IPS-18a (cell line): ENCODE results near the gene UBASH3A.

ENCODE experiments used
- H3K27ac ChIP-seq: one replicate; pipeline ENCODE4 v1.5.1; 2013; ENCODE audit warnings: low read length
- H3K27me3 ChIP-seq: one replicate; pipeline ENCODE4 v1.6.1; 2013; ENCODE audit warnings: mild to moderate bottlenecking, low read length; ENCODE audit not compliant: control insufficient read depth, insufficient read depth
- H3K36me3 ChIP-seq: one replicate; pipeline ENCODE4 v1.6.1; 2013; ENCODE audit warnings: low read depth, low read length; ENCODE audit not compliant: control insufficient read depth
- H3K4me1 ChIP-seq: one replicate; pipeline ENCODE4 v1.6.1; 2013; ENCODE audit warnings: low read depth, low read length; ENCODE audit not compliant: control insufficient read depth
- H3K4me3 ChIP-seq: one replicate; pipeline ENCODE4 v1.5.1; 2013; ENCODE audit warnings: low read length
- H3K9ac ChIP-seq: one replicate; pipeline ENCODE4 v1.6.1; 2013; ENCODE audit warnings: mild to moderate bottlenecking, low read length, moderate library complexity
- H3K9me3 ChIP-seq: one replicate; pipeline ENCODE4 v1.6.1; 2013; ENCODE audit warnings: low read depth, low read length; ENCODE audit not compliant: control insufficient read depth

The UBASH3A gene, protein sequence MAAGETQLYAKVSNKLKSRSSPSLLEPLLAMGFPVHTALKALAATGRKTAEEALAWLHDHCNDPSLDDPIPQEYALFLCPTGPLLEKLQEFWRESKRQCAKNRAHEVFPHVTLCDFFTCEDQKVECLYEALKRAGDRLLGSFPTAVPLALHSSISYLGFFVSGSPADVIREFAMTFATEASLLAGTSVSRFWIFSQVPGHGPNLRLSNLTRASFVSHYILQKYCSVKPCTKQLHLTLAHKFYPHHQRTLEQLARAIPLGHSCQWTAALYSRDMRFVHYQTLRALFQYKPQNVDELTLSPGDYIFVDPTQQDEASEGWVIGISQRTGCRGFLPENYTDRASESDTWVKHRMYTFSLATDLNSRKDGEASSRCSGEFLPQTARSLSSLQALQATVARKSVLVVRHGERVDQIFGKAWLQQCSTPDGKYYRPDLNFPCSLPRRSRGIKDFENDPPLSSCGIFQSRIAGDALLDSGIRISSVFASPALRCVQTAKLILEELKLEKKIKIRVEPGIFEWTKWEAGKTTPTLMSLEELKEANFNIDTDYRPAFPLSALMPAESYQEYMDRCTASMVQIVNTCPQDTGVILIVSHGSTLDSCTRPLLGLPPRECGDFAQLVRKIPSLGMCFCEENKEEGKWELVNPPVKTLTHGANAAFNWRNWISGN

DNA sequence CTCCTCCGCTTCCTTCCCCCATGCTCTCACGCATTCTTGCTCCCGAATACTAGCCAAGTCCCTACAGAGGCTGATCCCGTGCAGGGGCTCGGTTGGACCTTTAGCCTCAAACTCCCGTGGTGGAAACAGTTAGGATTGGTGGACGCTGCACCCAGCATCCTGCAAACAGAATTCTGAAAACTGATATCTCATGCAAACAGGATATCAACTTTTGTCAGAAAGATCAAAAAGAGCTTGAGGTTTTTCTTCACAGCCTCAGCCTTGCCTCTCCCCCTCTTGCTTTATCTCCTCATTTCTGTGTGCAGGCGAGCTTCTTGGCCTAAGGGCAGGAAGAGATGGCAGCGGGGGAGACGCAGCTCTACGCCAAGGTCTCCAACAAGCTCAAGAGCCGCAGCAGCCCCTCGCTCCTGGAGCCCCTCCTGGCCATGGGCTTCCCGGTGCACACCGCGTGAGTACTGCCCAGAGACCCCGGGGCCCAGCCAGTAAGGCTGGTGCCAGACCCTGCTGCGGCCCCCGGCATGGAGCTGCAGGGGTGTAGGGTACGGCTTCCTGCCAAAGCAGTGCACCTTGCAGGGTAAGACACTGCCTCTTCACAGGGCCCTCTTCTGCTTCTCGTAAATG is at the start of gene UBASH3A:
UBASH3A (plus strand) TSS at position 292 of the 621 bp plus-strand sequence; CDS start at position 336, 44 bp downstream.
- Histone ChIP-seq H3K4me3 (no peak within 1 kb of the TSS), H3K27ac (no peak within 1 kb of the TSS), H3K4me1 (no peaks in the 10 kb centered on the region), H3K9me3 (no peaks in the 10 kb centered on the region), H3K27me3 (no peaks in the 10 kb centered on the region), H3K36me3 (no peaks in the 10 kb centered on the region), H3K9ac (no peak within 1 kb of the TSS)

DNA sequence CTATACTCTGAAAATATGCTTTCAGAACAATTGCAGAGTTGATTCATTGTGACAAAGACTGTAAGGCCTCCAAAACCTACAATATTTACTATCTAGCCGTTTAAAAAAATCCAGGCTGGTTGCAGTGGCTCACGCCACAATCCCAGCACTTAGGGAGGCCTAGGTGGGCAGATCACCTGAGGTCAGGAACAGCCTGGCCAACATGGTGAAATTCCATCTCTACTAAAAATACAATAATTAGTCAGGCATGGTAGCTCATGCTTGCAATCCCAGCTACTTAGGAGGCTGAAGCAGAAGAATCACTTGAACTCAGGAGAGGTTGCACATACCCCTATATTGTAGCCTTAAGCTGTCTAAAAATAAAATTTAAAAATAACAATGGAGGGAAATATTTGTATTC is 47.7 kb upstream of the UBASH3A start:
- no peak overlapping the region for H3K4me3 ChIP-seq
- H3K4me1 ChIP-seq: no peaks in the 10 kb centered on the region
- H3K9me3 ChIP-seq: no peaks in the 10 kb centered on the region
- no peaks in the 10 kb centered on the region for H3K36me3 ChIP-seq
- H3K27ac ChIP-seq: no peak overlapping the region
- no peak overlapping the region for H3K9ac ChIP-seq
- H3K27me3 ChIP-seq: no peaks in the 10 kb centered on the region

DNA sequence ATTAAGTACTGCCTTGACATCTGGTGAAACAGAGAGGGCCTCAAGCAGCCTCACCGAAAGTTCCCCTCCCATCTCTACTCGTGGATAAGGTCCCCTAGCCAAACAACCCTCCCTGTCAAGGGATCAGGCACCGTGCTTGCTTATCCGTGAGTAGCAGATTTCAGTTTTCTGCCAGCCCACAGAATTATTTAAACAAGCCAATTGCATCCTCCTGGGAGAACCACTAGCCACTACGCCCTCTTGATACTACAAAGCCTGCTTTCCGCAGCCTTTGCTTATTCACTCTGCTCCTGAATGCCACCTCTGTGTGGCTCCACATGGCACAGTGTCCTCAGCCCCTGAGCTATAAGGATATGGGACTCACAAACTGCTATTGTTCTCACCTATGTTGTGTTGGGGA is 47.1 kb upstream of the UBASH3A start:
- H3K27ac ChIP-seq: no peak overlapping the region
- no peaks in the 10 kb centered on the region for H3K9me3 ChIP-seq
- no peaks in the 10 kb centered on the region for H3K27me3 ChIP-seq
- no peak overlapping the region for H3K4me3 ChIP-seq
- H3K36me3 ChIP-seq: no peaks in the 10 kb centered on the region
- no peak overlapping the region for H3K9ac ChIP-seq
- H3K4me1 ChIP-seq: no peaks in the 10 kb centered on the region

DNA sequence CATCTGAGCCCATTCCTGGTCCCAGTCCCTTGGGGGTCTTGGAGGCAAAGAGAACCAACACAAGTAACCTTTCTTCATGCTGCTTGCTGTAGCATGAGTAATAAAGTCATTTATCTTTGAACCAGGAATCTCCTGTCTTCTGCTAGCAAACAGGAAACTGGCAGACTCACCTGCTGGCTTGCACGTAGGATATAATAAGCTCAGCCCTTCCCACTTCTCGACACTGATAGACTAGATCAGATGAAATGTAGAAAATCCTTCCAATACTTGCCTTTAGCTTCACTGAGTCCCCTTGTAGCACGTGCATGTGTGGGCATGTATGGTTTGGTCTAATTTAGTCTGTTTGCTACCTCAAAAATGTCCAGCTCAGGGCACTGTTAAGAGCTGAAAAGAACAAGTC is 46.4 kb upstream of the UBASH3A start:
- Histone ChIP-seq H3K4me3 (no peak overlapping the region), H3K9me3 (no peaks in the 10 kb centered on the region), H3K4me1 (no peaks in the 10 kb centered on the region), H3K27ac (no peak overlapping the region), H3K36me3 (no peaks in the 10 kb centered on the region), H3K27me3 (no peaks in the 10 kb centered on the region), H3K9ac (no peak overlapping the region)

DNA sequence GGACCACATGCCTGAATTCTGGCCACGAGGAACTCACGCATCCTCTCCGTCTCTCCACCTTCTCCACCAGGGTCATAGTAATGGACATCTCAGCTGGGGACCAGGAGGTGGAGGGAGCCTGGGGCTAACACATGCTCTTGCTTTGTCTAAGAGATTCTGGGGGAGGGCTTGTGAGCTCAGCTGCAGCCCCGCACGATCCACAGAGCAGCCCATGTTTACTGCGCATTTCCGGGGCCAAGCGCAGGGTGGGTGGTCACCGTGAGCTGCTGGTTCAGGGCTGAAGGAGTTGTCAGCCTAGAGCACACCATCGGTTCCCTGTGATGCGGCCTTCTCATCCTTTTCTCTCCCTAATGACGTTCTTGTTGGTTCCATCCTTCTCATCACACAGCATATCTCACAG is 45.4 kb upstream of the UBASH3A start:
- no peak overlapping the region for H3K4me3 ChIP-seq
- no peaks in the 10 kb centered on the region for H3K36me3 ChIP-seq
- no peaks in the 10 kb centered on the region for H3K9me3 ChIP-seq
- H3K4me1 ChIP-seq: no peaks in the 10 kb centered on the region
- no peak overlapping the region for H3K9ac ChIP-seq
- no peaks in the 10 kb centered on the region for H3K27me3 ChIP-seq
- H3K27ac ChIP-seq: no peak overlapping the region

DNA sequence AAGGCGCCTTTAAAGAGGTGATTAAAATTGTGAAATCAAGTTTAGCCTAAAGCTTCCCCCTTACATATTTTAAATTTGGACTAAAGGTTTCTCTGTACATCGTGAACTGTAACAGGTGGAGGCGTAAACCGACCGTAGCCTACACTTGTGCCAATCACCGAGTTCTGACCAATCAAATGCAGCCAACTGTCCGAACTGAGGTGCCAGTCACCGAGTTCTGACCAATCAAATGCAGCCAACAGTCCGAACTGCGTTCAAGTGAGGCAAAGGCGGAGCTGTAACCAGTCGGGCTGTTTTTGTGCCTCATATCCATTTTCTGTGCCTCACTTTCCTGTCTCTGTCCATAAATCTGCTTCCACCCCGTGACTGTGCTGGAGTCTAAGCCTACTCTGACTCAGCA is 44.8 kb upstream of the UBASH3A start:
- no peaks in the 10 kb centered on the region for H3K9me3 ChIP-seq
- no peak overlapping the region for H3K27ac ChIP-seq
- no peaks in the 10 kb centered on the region for H3K27me3 ChIP-seq
- no peak overlapping the region for H3K4me3 ChIP-seq
- no peak overlapping the region for H3K9ac ChIP-seq
- H3K36me3 ChIP-seq: no peaks in the 10 kb centered on the region
- H3K4me1 ChIP-seq: no peaks in the 10 kb centered on the region

DNA sequence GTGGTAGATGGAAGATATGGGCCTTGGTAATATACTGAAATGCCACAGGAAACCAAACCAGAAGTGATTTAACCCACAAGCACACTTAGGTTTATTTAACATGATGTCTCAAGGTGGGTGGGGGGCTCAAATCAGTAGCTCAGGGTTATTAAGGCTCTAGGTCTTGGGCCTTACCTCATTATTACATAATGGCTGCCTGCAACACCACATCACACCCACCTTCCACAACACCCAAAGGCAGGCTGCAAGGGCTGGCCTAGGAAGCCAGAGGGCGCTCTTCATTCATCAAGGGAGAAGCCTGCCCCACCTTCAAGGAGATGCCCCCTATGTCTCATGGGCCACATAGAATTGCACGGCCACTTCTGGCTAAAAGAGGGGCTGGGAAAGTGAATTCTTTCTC is 43.4 kb upstream of the UBASH3A start:
- H3K36me3 ChIP-seq: no peaks in the 10 kb centered on the region
- no peaks in the 10 kb centered on the region for H3K9me3 ChIP-seq
- no peak overlapping the region for H3K27ac ChIP-seq
- H3K9ac ChIP-seq: no peak overlapping the region
- no peaks in the 10 kb centered on the region for H3K27me3 ChIP-seq
- no peaks in the 10 kb centered on the region for H3K4me1 ChIP-seq
- H3K4me3 ChIP-seq: no peak overlapping the region

DNA sequence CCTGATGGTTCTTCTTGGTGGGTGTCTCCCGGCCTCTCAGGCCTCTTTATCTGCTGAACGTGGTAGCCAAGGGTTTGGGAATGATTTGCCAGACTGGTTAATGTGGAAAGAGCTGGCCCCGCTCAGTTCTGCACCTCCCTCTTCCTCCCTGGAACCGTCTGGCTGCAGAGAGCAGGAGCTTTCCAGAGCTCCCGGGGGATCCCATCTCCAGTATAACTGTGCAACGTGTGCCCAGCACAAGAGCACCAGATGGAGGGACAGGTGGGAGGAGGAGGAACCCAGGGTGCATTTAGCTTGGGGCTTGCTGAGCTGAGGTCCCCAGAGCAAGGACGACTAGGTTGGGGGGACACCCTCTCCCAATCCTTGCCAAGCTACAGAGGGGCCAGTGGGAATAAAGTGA is 42.4 kb upstream of the UBASH3A start:
- Histone ChIP-seq H3K9ac (no peak overlapping the region), H3K9me3 (no peaks in the 10 kb centered on the region), H3K4me3 (no peak overlapping the region), H3K4me1 (no peaks in the 10 kb centered on the region), H3K36me3 (no peaks in the 10 kb centered on the region), H3K27me3 (no peaks in the 10 kb centered on the region), H3K27ac (no peak overlapping the region)

DNA sequence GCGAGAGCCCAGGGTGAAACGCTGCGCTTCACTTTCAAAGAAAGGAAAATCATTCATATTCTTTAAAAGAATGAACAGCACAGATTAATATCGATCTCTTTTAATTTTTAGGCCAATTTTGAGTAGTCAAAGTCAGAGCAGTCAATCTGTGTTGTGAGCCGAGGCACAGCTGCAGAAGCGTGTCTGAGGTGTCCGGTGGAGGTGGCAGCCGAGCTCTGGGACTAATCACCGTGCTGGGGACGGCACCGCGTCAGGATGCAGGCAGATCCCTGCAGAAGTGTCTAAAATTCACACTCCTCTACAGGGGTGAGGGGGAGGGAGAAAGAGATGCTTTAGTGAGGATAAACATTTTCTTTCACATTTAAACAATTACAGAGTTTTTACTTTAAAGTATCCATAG is 41.5 kb upstream of the UBASH3A start:
- no peak overlapping the region for H3K4me3 ChIP-seq
- H3K27me3 ChIP-seq: no peaks in the 10 kb centered on the region
- H3K27ac ChIP-seq: no peak overlapping the region
- H3K36me3 ChIP-seq: no peaks in the 10 kb centered on the region
- no peaks in the 10 kb centered on the region for H3K4me1 ChIP-seq
- H3K9ac ChIP-seq: no peak overlapping the region
- no peaks in the 10 kb centered on the region for H3K9me3 ChIP-seq

DNA sequence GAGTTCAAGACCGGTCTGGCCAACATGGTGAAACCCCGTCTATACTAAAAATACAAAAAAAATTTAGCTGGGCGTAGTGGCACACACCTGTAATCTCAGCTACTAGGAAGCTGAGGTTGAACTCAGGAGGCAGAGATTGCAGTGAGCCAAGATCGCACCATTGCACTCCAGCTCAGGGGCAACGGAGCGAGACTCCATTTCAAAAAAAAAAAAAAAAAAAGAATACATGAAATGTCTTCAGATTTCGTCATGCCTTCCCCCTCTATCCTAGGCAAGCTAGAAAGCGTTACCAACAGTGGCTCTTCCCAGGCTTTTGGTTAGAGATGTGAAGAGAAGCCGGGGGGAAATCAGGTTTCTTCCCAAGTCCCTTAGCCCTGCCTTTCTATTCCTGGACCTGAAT is 41.0 kb upstream of the UBASH3A start:
- Histone ChIP-seq H3K27ac (no peak overlapping the region), H3K4me3 (no peak overlapping the region), H3K4me1 (no peaks in the 10 kb centered on the region), H3K9ac (no peak overlapping the region), H3K27me3 (no peaks in the 10 kb centered on the region), H3K36me3 (no peaks in the 10 kb centered on the region), H3K9me3 (no peaks in the 10 kb centered on the region)

DNA sequence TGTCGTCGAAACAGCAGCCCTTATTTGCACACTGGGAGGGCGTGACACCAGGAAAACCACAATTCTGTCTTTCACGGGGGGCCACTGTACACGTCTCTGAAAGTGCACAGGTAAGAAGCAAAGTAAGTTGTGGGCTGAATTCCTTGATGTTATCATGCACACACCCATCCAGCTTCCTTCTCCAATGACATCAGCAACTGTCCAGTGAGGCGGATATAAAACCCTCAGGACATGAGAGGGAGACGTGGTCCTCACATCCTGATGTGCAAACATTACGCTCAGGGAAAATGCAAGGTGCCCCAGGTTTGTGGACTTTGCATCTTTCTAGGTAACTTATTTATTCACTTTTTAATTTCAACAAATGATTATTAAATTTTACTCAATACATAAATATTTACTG is 40.4 kb upstream of the UBASH3A start:
- no peaks in the 10 kb centered on the region for H3K27me3 ChIP-seq
- no peaks in the 10 kb centered on the region for H3K4me1 ChIP-seq
- H3K27ac ChIP-seq: no peak overlapping the region
- no peak overlapping the region for H3K4me3 ChIP-seq
- H3K36me3 ChIP-seq: no peaks in the 10 kb centered on the region
- H3K9me3 ChIP-seq: no peaks in the 10 kb centered on the region
- H3K9ac ChIP-seq: no peak overlapping the region
